ENCODE measurements around the gene C19orf25.

Gene C19orf25

GRCh38 chr19:1427221-1427920, 51.6 kb downstream of the C19orf25 start:
- DNase-seq, result no peak

- no peak for DNase-seq
Measured at GRCh38 chr19:1426736-1427135, 52.3 kb downstream of the C19orf25 start.

GRCh38 chr19:1425902-1426301, 53.1 kb downstream of the C19orf25 start:
- no peak for DNase-seq

DNA sequence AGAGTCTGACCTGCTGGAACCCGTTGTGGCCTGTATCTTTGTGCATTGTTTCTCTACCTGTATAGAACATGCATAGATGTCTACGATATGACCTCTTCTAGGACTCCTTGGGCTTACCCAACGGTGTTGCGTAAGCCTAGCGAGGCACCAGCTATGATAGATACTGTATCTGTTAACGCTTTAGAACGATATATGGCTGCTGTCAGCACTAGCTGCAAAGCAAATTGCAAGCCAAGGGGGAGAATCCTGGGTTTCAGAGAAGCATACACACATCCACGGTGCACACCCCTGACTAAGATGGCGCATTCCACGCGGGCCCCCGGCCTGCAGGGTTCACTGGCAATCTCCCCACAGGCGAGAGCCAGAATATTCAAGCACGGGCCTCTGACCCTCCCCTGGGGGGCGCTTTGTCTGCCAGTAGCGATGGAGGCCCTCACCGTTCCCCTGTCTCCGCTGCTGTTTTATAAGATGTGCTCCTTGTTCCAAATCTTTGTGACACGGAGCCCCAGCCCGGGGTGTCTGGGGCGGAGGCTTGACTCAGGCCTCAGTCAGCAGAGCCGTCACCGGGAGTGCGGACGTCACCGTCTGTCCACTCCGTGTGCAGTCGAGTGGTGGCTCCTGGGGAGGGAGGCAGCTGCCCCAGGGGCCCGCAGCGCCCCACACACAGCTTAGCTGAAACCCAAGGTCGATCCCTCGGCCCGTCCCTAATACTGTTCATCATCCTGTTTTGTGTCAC, 53.7 kb downstream of the C19orf25 start:
- no peak for DNase-seq

DNA sequence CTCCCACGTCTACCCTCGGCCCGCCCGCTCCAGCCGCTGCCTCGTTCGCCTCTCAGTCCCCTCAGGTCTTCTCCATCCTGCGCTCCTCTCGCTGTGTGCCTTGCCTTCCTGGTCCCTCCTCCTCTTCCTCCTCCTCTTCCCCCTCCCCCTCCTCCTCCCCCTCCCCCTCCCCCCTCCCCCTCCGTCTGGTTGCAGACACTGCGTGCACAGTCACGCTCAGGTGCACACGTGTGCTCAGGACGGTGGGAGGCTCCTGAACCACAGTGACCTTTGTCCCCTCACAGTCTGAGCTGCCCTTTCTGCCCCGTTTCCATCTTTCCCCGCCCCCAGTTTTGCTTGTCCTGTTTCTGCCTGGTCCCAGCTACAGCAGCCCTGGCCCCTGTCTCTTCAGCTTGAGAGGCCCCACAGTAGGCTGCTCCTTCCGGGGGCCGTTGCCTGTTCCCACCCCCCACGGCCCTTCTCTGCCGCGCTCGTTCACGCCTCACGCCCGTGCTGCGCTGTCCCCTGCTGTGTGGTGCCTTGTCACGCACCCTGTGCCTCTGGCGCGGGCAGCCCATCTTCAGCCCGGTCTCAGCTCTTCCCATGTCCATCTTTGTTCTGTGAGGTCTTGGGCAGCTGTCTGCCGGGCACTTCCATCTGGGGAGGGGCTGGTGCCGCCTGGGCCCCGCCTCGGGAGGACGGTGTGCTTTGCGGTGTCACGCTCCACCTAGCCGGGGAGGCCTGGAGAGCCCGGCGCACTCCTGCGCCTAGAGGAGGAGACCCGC, 54.6 kb downstream of the C19orf25 start:
- DNase-seq, result no peak

- no peak for DNase-seq
Measured at GRCh38 chr19:1423436-1424191, 55.4 kb downstream of the C19orf25 start.
